HFFc6 (cell line): ENCODE data around the gene TMEM255B. TPM values are rescaled to one million over a fixed set of nuclear protein-coding genes. Genes with fewer than 3 reads are reported as not detected.

ENCODE experiments used
- DNase-seq: peaks from one replicate; pipeline ENCODE4 v3.0.0-alpha.2; 2018
- H3K27ac Mint-ChIP-seq: 2 replicates; pipeline ENCODE4 v1.8.0; 2020; ENCODE audit warnings: mild to moderate bottlenecking, mixed read lengths
- H3K27me3 Mint-ChIP-seq: 2 replicates; pipeline ENCODE4 v1.8.0; 2021; ENCODE audit warnings: mild to moderate bottlenecking, moderate library complexity, mixed read lengths; ENCODE audit not compliant: insufficient read depth
- H3K36me3 Mint-ChIP-seq: 2 replicates; pipeline ENCODE4 v1.8.0; 2021; ENCODE audit warnings: low read depth, mixed read lengths
- H3K4me1 Mint-ChIP-seq: 2 replicates; pipeline ENCODE4 v1.8.0; 2020; ENCODE audit warnings: low read depth, mixed read lengths
- H3K4me3 Mint-ChIP-seq: 2 replicates; pipeline ENCODE4 v1.8.0; 2020; ENCODE audit warnings: mild to moderate bottlenecking, moderate library complexity, mixed read lengths
- H3K9me3 Mint-ChIP-seq: 2 replicates; pipeline ENCODE4 v1.8.0; 2020; ENCODE audit warnings: mild to moderate bottlenecking, mixed read lengths
- CTCF ChIP-seq: fragments of 200-600 bp; sonication (generic); IDR thresholded peaks from 2 replicates; pipeline ENCODE4 v1.5.0; 2021; ENCODE audit warnings: antibody characterized with exemption, mild to moderate bottlenecking
- total RNA-seq, 6 experiments: library from RNA; stranded (reverse); fragmentation: NEBNext Ultra II Directional; extraction: Animal tissue kit (Norgen Biotek cat#: 25700); gene quantifications; 2 replicates in 1 of 6; 3 replicates in 5 of 6; pipeline ENCODE4 v1.2.3, GENCODE V29; 2021

TMEM255B gene
- total RNA-seq, 6 experiments from 2014 or later: 8.2 to 10.3 (median 9.1) TPM

- DNase-seq: no peak
- H3K36me3 Mint-ChIP-seq: peaks cover 42% of the 10 kb centered on the region
- no peak for TF ChIP-seq CTCF
- H3K4me1 Mint-ChIP-seq: peaks cover 18% of the 10 kb centered on the region
- peaks cover 14% of the 10 kb centered on the region for H3K27me3 Mint-ChIP-seq
- H3K9me3 Mint-ChIP-seq: no peaks in the 10 kb centered on the region
- H3K27ac Mint-ChIP-seq: no peak overlapping the region
- H3K4me3 Mint-ChIP-seq: no peak overlapping the region; the same call in 1 of the 2 replicates
Measured at GRCh38 chr13:113848431-113849260, 89.6 kb downstream of the TMEM255B start.

GRCh38 chr13:113849546-113849945 lies 90.5 kb downstream of the TMEM255B start:
- no peaks in the 10 kb centered on the region for H3K9me3 Mint-ChIP-seq
- no peak overlapping the region for H3K27ac Mint-ChIP-seq
- H3K27me3 Mint-ChIP-seq: peaks cover 17% of the 10 kb centered on the region
- peaks cover 38% of the 10 kb centered on the region for H3K36me3 Mint-ChIP-seq
- no peak overlapping the region for H3K4me3 Mint-ChIP-seq
- no peak for TF ChIP-seq CTCF
- H3K4me1 Mint-ChIP-seq: peaks cover 11% of the 10 kb centered on the region
- peak; percentile 45 for DNase-seq

- H3K9me3 Mint-ChIP-seq: no peaks in the 10 kb centered on the region
- no peak overlapping the region for H3K4me3 Mint-ChIP-seq
- no peak overlapping the region for H3K27ac Mint-ChIP-seq
- TF ChIP-seq CTCF: no peak
- DNase-seq: no peak
- peaks cover 19% of the 10 kb centered on the region for H3K27me3 Mint-ChIP-seq
- peaks cover 7% of the 10 kb centered on the region for H3K4me1 Mint-ChIP-seq
- H3K36me3 Mint-ChIP-seq: peaks cover 35% of the 10 kb centered on the region
Measured at GRCh38 chr13:113849981-113850721, 91.1 kb downstream of the TMEM255B start.

GRCh38 chr13:113850722-113851479 lies 91.9 kb downstream of the TMEM255B start:
- Mint-ChIP-seq H3K36me3 (peaks cover 29% of the 10 kb centered on the region), H3K9me3 (no peaks in the 10 kb centered on the region), H3K4me3 (no peak overlapping the region), H3K27me3 (peaks cover 19% of the 10 kb centered on the region), H3K27ac (no peak overlapping the region), H3K4me1 (peaks cover 2% of the 10 kb centered on the region)
- DNase-seq: no peak
- no peak for TF ChIP-seq CTCF

- peaks cover 31% of the 10 kb centered on the region for H3K36me3 Mint-ChIP-seq
- TF ChIP-seq CTCF: no peak
- no peak overlapping the region for H3K4me3 Mint-ChIP-seq
- no peak overlapping the region for H3K27ac Mint-ChIP-seq
- H3K9me3 Mint-ChIP-seq: no peaks in the 10 kb centered on the region
- DNase-seq: no peak
- H3K27me3 Mint-ChIP-seq: peaks cover 19% of the 10 kb centered on the region
- peaks cover 7% of the 10 kb centered on the region for H3K4me1 Mint-ChIP-seq
Measured at GRCh38 chr13:113851480-113851803, 92.4 kb downstream of the TMEM255B start.
